GM18511 (cell line): Measurements from ENCODE around the gene STOM.
"Not testable (repeated sequence)": the region's sequence is repeated elsewhere in the genome, so short reads cannot be mapped to it uniquely, and the experiment has no call there.

Experiments used
- ATAC-seq: cut with Tn5 transposase; IDR thresholded peaks from one replicate; pipeline ENCODE4 v1.9.1; 2021; ENCODE audit warnings: mild to moderate bottlenecking, moderate library complexity; ENCODE audit not compliant: unreplicated experiment

STOM gene

GRCh38 chr9:121369595-121370265 lies at the start of gene STOM:
TSS of gene STOM (minus strand) at chr9:121370250. CDS start at chr9:121370187, 63 bp downstream.
- ATAC-seq, result peak; percentile 72

GRCh38 chr9:121411993-121412392 lies 41.9 kb upstream of the STOM start:
- ATAC-seq, result no peak

GRCh38 chr9:121405899-121406298 lies 35.8 kb upstream of the STOM start:
- ATAC-seq, result no peak

- no peak for ATAC-seq
Observed at GRCh38 chr9:121404906-121405305, 34.9 kb upstream of the STOM start.

- no peak for ATAC-seq
Observed at GRCh38 chr9:121399883-121400607, 30.0 kb upstream of the STOM start.

GRCh38 chr9:121399126-121399882 lies 29.3 kb upstream of the STOM start:
- no peak for ATAC-seq

- no peak for ATAC-seq
Observed at GRCh38 chr9:121398374-121398773, 28.3 kb upstream of the STOM start.

GRCh38 chr9:121397277-121397676 lies 27.2 kb upstream of the STOM start:
- ATAC-seq, result not testable (repeated sequence)

- no peak for ATAC-seq
Observed at GRCh38 chr9:121395558-121395957, 25.5 kb upstream of the STOM start.

GRCh38 chr9:121394292-121394691 lies 24.2 kb upstream of the STOM start:
- ATAC-seq, result no peak

GRCh38 chr9:121393318-121393717 lies 23.3 kb upstream of the STOM start:
- no peak for ATAC-seq

- ATAC-seq, result no peak
Observed at GRCh38 chr9:121390372-121390771, 20.3 kb upstream of the STOM start.

- ATAC-seq, result no peak
Observed at GRCh38 chr9:121388140-121388905, 18.3 kb upstream of the STOM start.

GRCh38 chr9:121386442-121387175 lies 16.6 kb upstream of the STOM start:
- ATAC-seq, result no peak

GRCh38 chr9:121383715-121384114 lies 13.7 kb upstream of the STOM start:
- no peak for ATAC-seq

- no peak for ATAC-seq
Observed at GRCh38 chr9:121380846-121381245, 10.8 kb upstream of the STOM start.

- ATAC-seq, result no peak
Observed at GRCh38 chr9:121376214-121376830, 6.3 kb upstream of the STOM start.

- ATAC-seq, result no peak
Observed at GRCh38 chr9:121373011-121373729, 3.1 kb upstream of the STOM start.
